Mucosa of descending colon (tissue), 3 donors: Measurements from ENCODE around the gene SULF2. TPM values are rescaled to one million over a fixed set of nuclear protein-coding genes. Genes with fewer than 3 reads are reported as not detected.

Experiments
- ATAC-seq: fragments of 200-7000 bp; cut with Tn5 transposase; one replicate; pipeline ENCODE4 v1.9.1; 2020; ENCODE audit warnings: mild to moderate bottlenecking, moderate library complexity
- DNase-seq, 3 donors: peaks; one replicate each; pipeline ENCODE4 v3.0.0-alpha.2; 2020
- H3K36me3 ChIP-seq: fragments of 200-600 bp; one replicate; pipeline ENCODE4 v1.8.0; 2021; ENCODE audit warnings: low read depth, mild to moderate bottlenecking
- H3K4me1 ChIP-seq: fragments of 200-600 bp; one replicate; pipeline ENCODE4 v1.8.0; 2021; ENCODE audit warnings: low read depth, mild to moderate bottlenecking
- H3K4me3 ChIP-seq: fragments of 200-600 bp; one replicate; pipeline ENCODE4 v1.8.0; 2021; ENCODE audit warnings: mild to moderate bottlenecking
- H3K9me3 ChIP-seq: fragments of 200-600 bp; one replicate; pipeline ENCODE4 v1.8.0; 2021; ENCODE audit warnings: mild to moderate bottlenecking
- CTCF ChIP-seq: fragments of 200-600 bp; IDR thresholded peaks from one replicate; pipeline ENCODE4 v1.8.0; 2022; ENCODE audit warnings: antibody characterized with exemption, mild to moderate bottlenecking
- intact Hi-C, 2 donors: fragments of 100-400 bp; cut with DNase I in 1 of 2; cut with micrococcal nuclease in 1 of 2; formaldehyde crosslinking; loops; one replicate each; pipeline versions ENCODE4 v1.11.0 to v1.11.1; 2022; cut with DNase I, micrococcal nuclease
- total RNA-seq, 3 donors: library from RNA; stranded (reverse); fragmentation: NEBNext Ultra II Directional in 2 of 3; extraction: Animal tissue kit (Norgen Biotek cat#: 25700) in 2 of 3; gene quantifications; one replicate each; pipeline versions ENCODE4 v1.2.1 to v1.2.4, GENCODE V29; 2021 to 2023
- donor health status: DM: no; HTN: no; CAD: no; lungs with moderate emphysema.
- donor health status: DM: no; HTN: no; CAD: no.
- donor health status: DM: no; HTN: yes; CAD: no.

The SULF2 gene
- total RNA-seq, 3 donors from 2014 or later: 102 to 181 (median 144) TPM

- no peak overlapping the region for H3K4me3 ChIP-seq
- no peaks in the 10 kb centered on the region for H3K9me3 ChIP-seq
- no peak for TF ChIP-seq CTCF
- DNase-seq: no peak
- no peaks in the 10 kb centered on the region for H3K4me1 ChIP-seq
- intact Hi-C loops: loop anchor here in 1 of 2 donors (10.0 kb wide), 1 partner anchor 953 kb away; no protein-coding TSS in a partner anchor
- no peaks in the 10 kb centered on the region for H3K36me3 ChIP-seq
- ATAC-seq: no peak
Observed at GRCh38 chr20:47672166-47672565, 113.1 kb downstream of the SULF2 start.

- no peak for DNase-seq
Observed at GRCh38 chr20:47670913-47671312, 114.4 kb downstream of the SULF2 start.

GRCh38 chr20:47669927-47670890 is 115.1 kb downstream of the SULF2 start:
- Histone ChIP-seq H3K36me3 (no peaks in the 10 kb centered on the region), H3K4me1 (no peaks in the 10 kb centered on the region), H3K4me3 (no peak overlapping the region), H3K9me3 (no peaks in the 10 kb centered on the region)
- DNase-seq: no peak
- no peak for ATAC-seq
- intact Hi-C loops: loop anchor here (10.0 kb wide), 2 partner anchors 115 to 955 kb away; partner anchors contain the start of gene SULF2 (in 1 of the 2)
- no peak for TF ChIP-seq CTCF

More at GRCh38 chr20:47670913-47671312, 114.4 kb downstream of the SULF2 start:
- no peak for ATAC-seq
- no peak for TF ChIP-seq CTCF
- no peak overlapping the region for H3K4me3 ChIP-seq
- H3K4me1 ChIP-seq: no peaks in the 10 kb centered on the region
- no peaks in the 10 kb centered on the region for H3K36me3 ChIP-seq
- no peaks in the 10 kb centered on the region for H3K9me3 ChIP-seq
- intact Hi-C loops: loop anchor here in 1 of 2 donors (10.0 kb wide), 1 partner anchor 954 kb away; no protein-coding TSS in a partner anchor

GRCh38 chr20:47669489-47669888 is 115.8 kb downstream of the SULF2 start:
- Histone ChIP-seq H3K9me3 (no peaks in the 10 kb centered on the region), H3K4me3 (no peak overlapping the region), H3K36me3 (no peaks in the 10 kb centered on the region), H3K4me1 (no peaks in the 10 kb centered on the region)
- TF ChIP-seq CTCF: no peak
- no peak for DNase-seq
- ATAC-seq: no peak
- intact Hi-C loops: loop anchor here in 1 of 2 donors (10.0 kb wide), 1 partner anchor 115 kb away; the partner anchor contains the start of gene SULF2

- no peak for TF ChIP-seq CTCF
- no peaks in the 10 kb centered on the region for H3K9me3 ChIP-seq
- ATAC-seq (no peak), DNase-seq (no peak)
- intact Hi-C loops: loop anchor here in 1 of 2 donors (10.0 kb wide), 1 partner anchor 116 kb away; the partner anchor contains the start of gene SULF2
- H3K36me3 ChIP-seq: no peaks in the 10 kb centered on the region
- H3K4me1 ChIP-seq: no peaks in the 10 kb centered on the region
- H3K4me3 ChIP-seq: no peak overlapping the region
Observed at GRCh38 chr20:47669152-47669425, 116.2 kb downstream of the SULF2 start.
